WTC11 (cell line): ENCODE results near the gene PAMR1. TPM values are rescaled to one million over a fixed set of nuclear protein-coding genes. Genes with fewer than 3 reads are reported as not detected.

Experiments
- ATAC-seq: fragments of 200-7000 bp; cut with Tn5 transposase; 2 replicates; pipeline ENCODE4 v1.10.0; 2021; ENCODE audit warnings: mild to moderate bottlenecking, moderate library complexity
- CTCF ChIA-PET: fragments of 300-600 bp; sonication (Branson Sonifier 250); formaldehyde crosslinking; loops from one replicate; lab custom pipeline; 2021; ENCODE audit warnings: antibody characterized with exemption; lab: Charles Lee
- POLR2A ChIA-PET: fragments of 350-600 bp; sonication (Branson Sonifier 250); formaldehyde crosslinking; loops from one replicate; lab custom pipeline; 2021; ENCODE audit warnings: antibody characterized with exemption; lab: Charles Lee
- DNase-seq: peaks from one replicate; pipeline ENCODE4 v3.0.0; 2021; ENCODE audit warnings: low spot score
- H3K27ac Mint-ChIP-seq: 2 replicates; pipeline ENCODE4 v1.8.0; 2021; ENCODE audit warnings: mixed read lengths
- H3K27me3 Mint-ChIP-seq: 2 replicates; pipeline ENCODE4 v1.8.0; 2021; ENCODE audit warnings: low read depth, mild to moderate bottlenecking, moderate library complexity, mixed read lengths
- H3K36me3 Mint-ChIP-seq: 2 replicates; pipeline ENCODE4 v1.8.0; 2021; ENCODE audit warnings: mixed read lengths
- H3K4me1 Mint-ChIP-seq: 2 replicates; pipeline ENCODE4 v1.8.0; 2022; ENCODE audit warnings: mixed read lengths
- H3K4me3 Mint-ChIP-seq: 2 replicates; pipeline ENCODE4 v1.8.0; 2021; ENCODE audit warnings: mild to moderate bottlenecking, moderate library complexity, mixed read lengths
- H3K9me3 Mint-ChIP-seq: 2 replicates; pipeline ENCODE4 v1.8.0; 2021; ENCODE audit warnings: mixed read lengths
- CREM ChIP-seq: sonication (generic); formaldehyde crosslinking; IDR thresholded peaks from 2 replicates; pipeline ENCODE4 v1.8.1; 2022; ENCODE audit warnings: mild to moderate bottlenecking, missing genetic modification reagents, moderate library complexity
- FOXK1 ChIP-seq: sonication (generic); formaldehyde crosslinking; IDR thresholded peaks from 2 replicates; pipeline ENCODE4 v1.8.0; 2022; ENCODE audit warnings: mild to moderate bottlenecking, moderate library complexity, missing genetic modification reagents
- FOXP1 ChIP-seq: sonication (generic); formaldehyde crosslinking; IDR thresholded peaks from 2 replicates; pipeline ENCODE4 v1.8.0; 2022; ENCODE audit warnings: missing genetic modification reagents, mild to moderate bottlenecking, moderate library complexity, borderline replicate concordance
- JUN ChIP-seq: sonication (generic); formaldehyde crosslinking; IDR thresholded peaks from 2 replicates; pipeline ENCODE4 v1.8.0; 2023; ENCODE audit warnings: mild to moderate bottlenecking, missing genetic modification reagents
- MAX ChIP-seq: sonication (generic); formaldehyde crosslinking; IDR thresholded peaks from 2 replicates; pipeline ENCODE4 v1.8.0; 2022; ENCODE audit warnings: mild to moderate bottlenecking, missing genetic modification reagents
- MYBL2 ChIP-seq: sonication (generic); formaldehyde crosslinking; IDR thresholded peaks from 2 replicates; pipeline ENCODE4 v1.8.1; 2023; ENCODE audit warnings: mild to moderate bottlenecking, moderate library complexity, missing genetic modification reagents
- NFATC4 ChIP-seq: fragments of 250-450 bp; sonication (Bioruptor Pico); IDR thresholded peaks from 2 replicates; pipeline ENCODE4 v1.9.0; 2021; ENCODE audit warnings: mild to moderate bottlenecking
- NFYB ChIP-seq: sonication (generic); formaldehyde crosslinking; conservative IDR thresholded peaks from 2 replicates; pipeline ENCODE4 v1.8.0; 2022; ENCODE audit warnings: low read depth, missing genetic modification reagents
- NR3C1 ChIP-seq: sonication (generic); formaldehyde crosslinking; conservative IDR thresholded peaks from 2 replicates; pipeline ENCODE4 v1.8.1; 2023; ENCODE audit warnings: low read depth, mild to moderate bottlenecking, missing genetic modification reagents
- SMAD3 ChIP-seq: sonication (generic); formaldehyde crosslinking; IDR thresholded peaks from 2 replicates; pipeline ENCODE4 v1.8.0; 2022; ENCODE audit warnings: missing genetic modification reagents, mild to moderate bottlenecking, borderline replicate concordance
- SMAD4 ChIP-seq: sonication (generic); formaldehyde crosslinking; IDR thresholded peaks from 2 replicates; pipeline ENCODE4 v1.8.0; 2022; ENCODE audit warnings: mild to moderate bottlenecking, missing genetic modification reagents
- TEAD4 ChIP-seq: sonication (generic); formaldehyde crosslinking; IDR thresholded peaks from 2 replicates; pipeline ENCODE4 v1.8.0; 2022; ENCODE audit warnings: mild to moderate bottlenecking, missing genetic modification reagents
- ZBTB43 ChIP-seq: sonication (generic); formaldehyde crosslinking; IDR thresholded peaks from 2 replicates; pipeline ENCODE4 v1.8.1; 2023; ENCODE audit warnings: mild to moderate bottlenecking, missing genetic modification reagents
- ZNF138 ChIP-seq: sonication (generic); formaldehyde crosslinking; conservative IDR thresholded peaks from 2 replicates; pipeline ENCODE4 v1.8.1; 2022; ENCODE audit warnings: mild to moderate bottlenecking, moderate library complexity, missing genetic modification reagents
- ZNF232 ChIP-seq: sonication (generic); formaldehyde crosslinking; IDR thresholded peaks from 2 replicates; pipeline ENCODE4 v1.8.0; 2022; ENCODE audit warnings: mild to moderate bottlenecking, missing genetic modification reagents
- ZNF416 ChIP-seq: fragments of 250-450 bp; sonication (Bioruptor Pico); IDR thresholded peaks from 2 replicates; pipeline ENCODE4 v1.9.0; 2021; ENCODE audit warnings: mild to moderate bottlenecking, inconsistent platforms
- ZNF423 ChIP-seq: fragments of 250-450 bp; sonication (Bioruptor Pico); IDR thresholded peaks from 2 replicates; pipeline ENCODE4 v2.1.2; 2022; ENCODE audit warnings: mild to moderate bottlenecking, moderate library complexity
- total RNA-seq: library from RNA; stranded (reverse); gene quantifications from 3 replicates; pipeline ENCODE4 v1.2.3, GENCODE V29; 2021
- TF ChIP-seq, protein P1 (sequence below): sonication (generic); formaldehyde crosslinking; conservative IDR thresholded peaks from 2 replicates; pipeline ENCODE4 v1.8.1; 2022; ENCODE audit warnings: mild to moderate bottlenecking, missing genetic modification reagents
- TF ChIP-seq, protein P2 (sequence below): sonication (generic); formaldehyde crosslinking; IDR thresholded peaks from 2 replicates; pipeline ENCODE4 v1.8.0; 2022; ENCODE audit warnings: missing genetic modification reagents
- TF ChIP-seq, protein P3 (sequence below): fragments of 250-450 bp; sonication (Bioruptor Pico); IDR thresholded peaks from 2 replicates; pipeline ENCODE4 v1.8.0; 2021; ENCODE audit warnings: mild to moderate bottlenecking

The PAMR1 gene
- total RNA-seq, 1 experiment from 2014 or later, result 3.2 TPM

GRCh38 chr11:35477901-35478300 is 47.5 kb downstream of the PAMR1 start:
- Mint-ChIP-seq H3K9me3 (peaks cover 17% of the 10 kb centered on the region), H3K27me3 (peaks cover 6% of the 10 kb centered on the region; the same call in 1 of the 2 replicates), H3K4me3 (peak overlapping the region; percentile 4; the same call in 1 of the 2 replicates), H3K27ac (no peak overlapping the region), H3K4me1 (peaks cover 19% of the 10 kb centered on the region), H3K36me3 (peaks cover 11% of the 10 kb centered on the region)
- ChIA-PET POLR2A (no interaction called here), CTCF (interaction anchor here (1.0 to 2.0 kb wide), 4 partner anchors 10 to 788 kb away, joined by 3 to 15 read pairs (median 4); no protein-coding TSS in a partner anchor)
- TF ChIP-seq SMAD4 (CRISPR knock-in tag) (no peak), ZNF423 (CRISPR knock-in tag) (peak; percentile 4; the same call in 1 of the 2 replicates)
- DNase-seq (peak; percentile 25), ATAC-seq (peak; percentile 83)

DNA sequence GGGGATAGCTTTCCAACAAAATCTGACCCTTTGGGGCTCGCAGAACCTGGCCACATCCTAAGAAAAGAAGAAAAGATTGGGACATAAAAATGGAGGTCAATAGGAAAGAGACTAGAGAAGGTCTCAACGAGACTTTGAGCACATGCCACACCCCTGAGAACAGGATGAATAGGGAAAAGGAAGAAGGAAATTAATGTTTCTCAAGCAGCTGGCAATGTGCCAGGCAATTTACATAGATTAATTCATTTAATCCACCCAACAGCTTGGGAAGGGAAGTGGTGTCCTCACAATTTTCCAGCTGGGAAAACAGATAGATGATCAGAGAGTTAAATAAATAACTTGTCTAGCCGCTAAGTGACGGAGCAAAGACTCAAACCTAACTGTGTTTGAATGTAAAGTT is 50.7 kb downstream of the PAMR1 start:
- ChIA-PET CTCF (no interaction called here), POLR2A (no interaction called here)
- ATAC-seq (no peak), DNase-seq (no peak)
- H3K27ac Mint-ChIP-seq, result no peak overlapping the region
- peaks cover 7% of the 10 kb centered on the region; the same call in 1 of the 2 replicates for H3K27me3 Mint-ChIP-seq
- no peak overlapping the region for H3K4me3 Mint-ChIP-seq
- H3K9me3 Mint-ChIP-seq, result 0 out of 2 replicates have a peak, but pooled peaks cover 4% of the 10 kb centered on the region
- no peaks in the 10 kb centered on the region for H3K36me3 Mint-ChIP-seq
- TF ChIP-seq FOXK1 (CRISPR knock-in tag), result no peak
- no peak for TF ChIP-seq SMAD4 (CRISPR knock-in tag)
- TF ChIP-seq ZNF138 (CRISPR knock-in tag), result no peak
- TF ChIP-seq FOXP1, result no peak
- no peak for TF ChIP-seq SMAD3 (CRISPR knock-in tag)
- TF ChIP-seq TEAD4, result no peak
- TF ChIP-seq ZNF423 (CRISPR knock-in tag), result no peak
- TF ChIP-seq, protein P1, sequence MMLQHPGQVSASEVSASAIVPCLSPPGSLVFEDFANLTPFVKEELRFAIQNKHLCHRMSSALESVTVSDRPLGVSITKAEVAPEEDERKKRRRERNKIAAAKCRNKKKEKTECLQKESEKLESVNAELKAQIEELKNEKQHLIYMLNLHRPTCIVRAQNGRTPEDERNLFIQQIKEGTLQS (CRISPR knock-in tag), result no peak
- no peak for TF ChIP-seq NFYB (CRISPR knock-in tag)
- H3K4me1 Mint-ChIP-seq, result peaks cover 19% of the 10 kb centered on the region

DNA sequence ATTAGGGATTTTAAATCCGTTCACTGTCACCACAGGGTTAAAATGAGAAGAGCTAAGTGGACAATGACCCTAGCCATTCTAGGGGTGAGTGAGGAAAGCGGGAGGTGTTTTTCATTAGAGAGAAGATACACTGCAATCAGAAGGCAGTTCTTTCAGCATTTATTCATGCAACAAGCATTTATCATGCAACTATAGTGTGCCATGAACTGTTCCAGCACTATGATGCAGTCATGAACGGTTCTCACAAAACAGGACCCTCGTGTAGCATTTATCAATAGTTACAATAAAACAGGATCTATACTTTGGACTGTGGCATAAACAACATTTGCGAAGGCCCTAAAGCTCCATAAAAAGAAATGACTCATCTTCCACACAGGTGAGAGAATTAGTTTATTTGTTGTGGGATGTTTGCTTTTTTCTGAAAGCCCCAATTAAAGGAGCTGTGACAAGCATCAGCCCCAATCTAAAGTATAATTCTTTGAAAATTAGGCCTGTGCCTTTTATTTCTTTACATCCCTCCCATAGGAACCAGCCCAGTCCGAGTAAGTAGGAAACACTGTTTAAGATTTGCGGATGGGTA is 51.5 kb downstream of the PAMR1 start:
- no peak overlapping the region for H3K27ac Mint-ChIP-seq
- H3K27me3 Mint-ChIP-seq, result peaks cover 7% of the 10 kb centered on the region; the same call in 1 of the 2 replicates
- TF ChIP-seq MYBL2 (no peak), ZBTB43 (CRISPR knock-in tag) (no peak), NFATC4 (CRISPR knock-in tag) (no peak), SMAD4 (CRISPR knock-in tag) (no peak), JUN (CRISPR knock-in tag) (no peak), CREM (CRISPR knock-in tag) (no peak), MAX (CRISPR knock-in tag) (no peak), ZNF416 (no peak), ZNF232 (CRISPR knock-in tag) (no peak), NR3C1 (CRISPR knock-in tag) (no peak)
- TF ChIP-seq, protein P2, sequence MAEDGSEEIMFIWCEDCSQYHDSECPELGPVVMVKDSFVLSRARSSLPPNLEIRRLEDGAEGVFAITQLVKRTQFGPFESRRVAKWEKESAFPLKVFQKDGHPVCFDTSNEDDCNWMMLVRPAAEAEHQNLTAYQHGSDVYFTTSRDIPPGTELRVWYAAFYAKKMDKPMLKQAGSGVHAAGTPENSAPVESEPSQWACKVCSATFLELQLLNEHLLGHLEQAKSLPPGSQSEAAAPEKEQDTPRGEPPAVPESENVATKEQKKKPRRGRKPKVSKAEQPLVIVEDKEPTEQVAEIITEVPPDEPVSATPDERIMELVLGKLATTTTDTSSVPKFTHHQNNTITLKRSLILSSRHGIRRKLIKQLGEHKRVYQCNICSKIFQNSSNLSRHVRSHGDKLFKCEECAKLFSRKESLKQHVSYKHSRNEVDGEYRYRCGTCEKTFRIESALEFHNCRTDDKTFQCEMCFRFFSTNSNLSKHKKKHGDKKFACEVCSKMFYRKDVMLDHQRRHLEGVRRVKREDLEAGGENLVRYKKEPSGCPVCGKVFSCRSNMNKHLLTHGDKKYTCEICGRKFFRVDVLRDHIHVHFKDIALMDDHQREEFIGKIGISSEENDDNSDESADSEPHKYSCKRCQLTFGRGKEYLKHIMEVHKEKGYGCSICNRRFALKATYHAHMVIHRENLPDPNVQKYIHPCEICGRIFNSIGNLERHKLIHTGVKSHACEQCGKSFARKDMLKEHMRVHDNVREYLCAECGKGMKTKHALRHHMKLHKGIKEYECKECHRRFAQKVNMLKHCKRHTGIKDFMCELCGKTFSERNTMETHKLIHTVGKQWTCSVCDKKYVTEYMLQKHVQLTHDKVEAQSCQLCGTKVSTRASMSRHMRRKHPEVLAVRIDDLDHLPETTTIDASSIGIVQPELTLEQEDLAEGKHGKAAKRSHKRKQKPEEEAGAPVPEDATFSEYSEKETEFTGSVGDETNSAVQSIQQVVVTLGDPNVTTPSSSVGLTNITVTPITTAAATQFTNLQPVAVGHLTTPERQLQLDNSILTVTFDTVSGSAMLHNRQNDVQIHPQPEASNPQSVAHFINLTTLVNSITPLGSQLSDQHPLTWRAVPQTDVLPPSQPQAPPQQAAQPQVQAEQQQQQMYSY (CRISPR knock-in tag), result no peak
- TF ChIP-seq, protein P3, sequence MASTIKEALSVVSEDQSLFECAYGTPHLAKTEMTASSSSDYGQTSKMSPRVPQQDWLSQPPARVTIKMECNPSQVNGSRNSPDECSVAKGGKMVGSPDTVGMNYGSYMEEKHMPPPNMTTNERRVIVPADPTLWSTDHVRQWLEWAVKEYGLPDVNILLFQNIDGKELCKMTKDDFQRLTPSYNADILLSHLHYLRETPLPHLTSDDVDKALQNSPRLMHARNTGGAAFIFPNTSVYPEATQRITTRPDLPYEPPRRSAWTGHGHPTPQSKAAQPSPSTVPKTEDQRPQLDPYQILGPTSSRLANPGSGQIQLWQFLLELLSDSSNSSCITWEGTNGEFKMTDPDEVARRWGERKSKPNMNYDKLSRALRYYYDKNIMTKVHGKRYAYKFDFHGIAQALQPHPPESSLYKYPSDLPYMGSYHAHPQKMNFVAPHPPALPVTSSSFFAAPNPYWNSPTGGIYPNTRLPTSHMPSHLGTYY (CRISPR knock-in tag), result no peak
- DNase-seq (no peak), ATAC-seq (no peak)
- no peak overlapping the region for H3K4me3 Mint-ChIP-seq
- ChIA-PET POLR2A (no interaction called here), CTCF (no interaction called here)
- H3K9me3 Mint-ChIP-seq, result 0 out of 2 replicates have a peak, but pooled peaks cover 4% of the 10 kb centered on the region
- H3K4me1 Mint-ChIP-seq, result peaks cover 18% of the 10 kb centered on the region
- H3K36me3 Mint-ChIP-seq, result no peaks in the 10 kb centered on the region
